Gastrocnemius medialis (tissue), 4 donors: Measurements from ENCODE around the gene NFKBIB. TPM values are rescaled to one million over a fixed set of nuclear protein-coding genes. Genes with fewer than 3 reads are reported as not detected.

Experiments
- ATAC-seq, 2 donors: fragments of 150-250 bp; one replicate each; pipeline ENCODE4 v1.9.1; 2016
- DNase-seq, 2 donors: peaks; one replicate each; pipeline ENCODE4 v3.0.0-alpha.2; 2019
- H3K27ac ChIP-seq, 4 donors: fragments of 200-600 bp; sonication (generic); 1 replicate in 1 of 4; 2 replicates in 3 of 4; pipeline ENCODE4 v1.5.1; 2016 to 2018; ENCODE audit warnings: mild to moderate bottlenecking in 2 of 4, moderate library complexity in 1 of 4
- H3K27me3 ChIP-seq, 3 donors: fragments of 200-600 bp; sonication (generic) in 2 of 3; 1 replicate in 1 of 3; 2 replicates in 2 of 3; pipeline versions ENCODE4 v1.5.1 to v1.6.0; 2016 to 2019; ENCODE audit warnings: mild to moderate bottlenecking in 1 of 3, moderate library complexity in 1 of 3
- H3K36me3 ChIP-seq, 2 donors: fragments of 200-600 bp; sonication (generic) in 1 of 2; one replicate each; pipeline ENCODE4 v1.5.1; 2017 to 2018
- H3K4me1 ChIP-seq, 2 donors: fragments of 200-600 bp; sonication (generic) in 1 of 2; one replicate each; pipeline ENCODE4 v1.5.1; 2016 to 2017; ENCODE audit warnings: mild to moderate bottlenecking in 2 of 2
- H3K4me3 ChIP-seq, 4 donors: fragments of 200-600 bp; sonication (generic) in 3 of 4; 1 replicate in 1 of 4; 2 replicates in 3 of 4; pipeline ENCODE4 v1.5.1; 2016 to 2019; ENCODE audit warnings: mild to moderate bottlenecking in 2 of 4
- H3K9me3 ChIP-seq, 3 donors: fragments of 200-600 bp; sonication (generic) in 2 of 3; 1 replicate in 1 of 3; 2 replicates in 2 of 3; pipeline ENCODE4 v1.5.1; 2016 to 2019
- CTCF ChIP-seq, 5 experiments: fragments of 450-650 bp in 3 of 5; fragments of 200-600 bp in 2 of 5; sonication (generic) in 2 of 5; IDR thresholded peaks in 4 of 5; conservative IDR thresholded peaks in 1 of 5; 1 replicate in 4 of 5; 2 replicates in 1 of 5; pipeline ENCODE4 v1.5.1; 2016 to 2019; ENCODE audit warnings: antibody characterized with exemption in 5 of 5, mild to moderate bottlenecking in 3 of 5, moderate library complexity in 3 of 5
- POLR2A ChIP-seq, 2 donors: fragments of 450-650 bp; IDR thresholded peaks; one replicate each; pipeline ENCODE4 v1.6.1; 2017; ENCODE audit warnings: antibody characterized with exemption in 2 of 2, mild to moderate bottlenecking in 2 of 2, moderate library complexity in 2 of 2
- in situ Hi-C, 4 donors: fragments of 200-750 bp; cut with MboI; loops; one replicate each; pipeline versions ENCODE4 v1.15.0 to v1.8.0; 2017; ENCODE audit warnings: low sequenced_read_pairs in 4 of 4
- intact Hi-C: fragments of 100-400 bp; cut with DNase I; formaldehyde crosslinking; loops from one replicate; pipeline ENCODE4 v1.15.1; 2023; ENCODE audit warnings: low total_unique reads
- total RNA-seq, 4 donors: library from RNA; depleted of rRNA; stranded (reverse); fragments of >200 nt; gene quantifications; one replicate each; pipeline versions ENCODE4 v1.1.0 to v1.2.3, GENCODE V29; 2016

NFKBIB gene
- total RNA-seq, 4 donors from 2014 or later = 32.2 to 63.8 (median 53.6) TPM

- TF ChIP-seq CTCF (IDR thresholded peaks at IDR 0.05 in 4 of 5, conservative IDR thresholded peaks at IDR 0.05 in 1 of 5) (no peak), POLR2A (IDR thresholded peaks at IDR 0.05) (no peak)
- in situ Hi-C loops (loop anchor here in 1 of 4 donors (10.0 kb wide), 1 partner anchor 45 kb away; the partner anchor contains the start of gene HNRNPL), intact Hi-C loops (loop anchor here (2.0 to 10.0 kb wide), 3 partner anchors 59 to 715 kb away; partner anchors contain the start of gene ECH1)
- Histone ChIP-seq H3K27me3 (no peaks in the 10 kb centered on the region), H3K36me3 (peaks cover 0 to 28% of the 10 kb centered on the region in 2 donors), H3K27ac (peak overlapping the region; percentile 85 to 96 (median 88)), H3K9me3 (no peaks in the 10 kb centered on the region), H3K4me3 (no peak overlapping the region), H3K4me1 (peaks cover 44 to 67% of the 10 kb centered on the region in 2 donors)
- DNase-seq (no peak), ATAC-seq (no peak)
Observed at GRCh38 chr19:38889803-38890202, 10.0 kb upstream of the NFKBIB start.

GRCh38 chr19:38890686-38891085, 9.1 kb upstream of the NFKBIB start:
- intact Hi-C loops = loop anchor here (2.0 to 10.0 kb wide), 3 partner anchors 60 to 716 kb away; partner anchors contain the start of gene ECH1
- H3K4me1 ChIP-seq = peaks cover 50 to 68% of the 10 kb centered on the region in 2 donors

GRCh38 chr19:38891771-38892170, 8.0 kb upstream of the NFKBIB start:
- Histone ChIP-seq H3K4me1 (peaks cover 54 to 70% of the 10 kb centered on the region in 2 donors), H3K4me3 (no peak overlapping the region), H3K36me3 (peaks cover 0 to 28% of the 10 kb centered on the region in 2 donors), H3K27ac (peak overlapping the region; percentile 85 to 96 (median 88)), H3K27me3 (no peaks in the 10 kb centered on the region), H3K9me3 (no peaks in the 10 kb centered on the region)
- no peak for DNase-seq
- ATAC-seq = no peak
- intact Hi-C loops = loop anchor here (2.0 to 10.0 kb wide), 3 partner anchors 61 to 717 kb away; partner anchors contain the start of gene ECH1
- no peak for TF ChIP-seq CTCF (IDR thresholded peaks at IDR 0.05 in 4 of 5, conservative IDR thresholded peaks at IDR 0.05 in 1 of 5)
- TF ChIP-seq POLR2A (IDR thresholded peaks at IDR 0.05) = no peak
- in situ Hi-C loops = loop anchor here in 1 of 4 donors (10.0 kb wide), 1 partner anchor 47 kb away; the partner anchor contains the start of gene HNRNPL

More at GRCh38 chr19:38890686-38891085, 9.1 kb upstream of the NFKBIB start:
- in situ Hi-C loops = loop anchor here in 1 of 4 donors (10.0 kb wide), 1 partner anchor 46 kb away; the partner anchor contains the start of gene HNRNPL
- TF ChIP-seq POLR2A (IDR thresholded peaks at IDR 0.05) = no peak
- no peak for TF ChIP-seq CTCF (IDR thresholded peaks at IDR 0.05 in 4 of 5, conservative IDR thresholded peaks at IDR 0.05 in 1 of 5)
- Histone ChIP-seq H3K27ac (peak overlapping the region; percentile 85 to 96 (median 88)), H3K27me3 (no peaks in the 10 kb centered on the region), H3K36me3 (peaks cover 0 to 28% of the 10 kb centered on the region in 2 donors), H3K4me3 (no peak overlapping the region), H3K9me3 (no peaks in the 10 kb centered on the region)
- ATAC-seq = peak; percentile 92 to 93
- peak; percentile 88 to 94 for DNase-seq

GRCh38 chr19:38892841-38893240, 6.9 kb upstream of the NFKBIB start:
- ATAC-seq (no peak), DNase-seq (no peak)
- in situ Hi-C loops (loop anchor here in 1 of 4 donors (10.0 kb wide), 1 partner anchor 48 kb away; the partner anchor contains the start of gene HNRNPL), intact Hi-C loops (loop anchor here (5.0 to 10.0 kb wide), 2 partner anchors 181 to 718 kb away; no protein-coding TSS in a partner anchor)
- H3K9me3 ChIP-seq = no peaks in the 10 kb centered on the region
- peak overlapping the region; percentile 85 to 96 (median 88) for H3K27ac ChIP-seq
- H3K4me1 ChIP-seq = peaks cover 64 to 79% of the 10 kb centered on the region in 2 donors
- H3K27me3 ChIP-seq = no peaks in the 10 kb centered on the region
- peaks cover 0 to 23% of the 10 kb centered on the region in 2 donors for H3K36me3 ChIP-seq
- TF ChIP-seq POLR2A (IDR thresholded peaks at IDR 0.05) (no peak), CTCF (IDR thresholded peaks at IDR 0.05 in 4 of 5, conservative IDR thresholded peaks at IDR 0.05 in 1 of 5) (no peak)
- peak overlapping the region in 1 of 4 donors; percentile 16 for H3K4me3 ChIP-seq
